ENCODE results near the gene S100B. TPM values are rescaled to one million over a fixed set of nuclear protein-coding genes. Genes with fewer than 3 reads are reported as not detected.

Gene S100B
- total and polyA plus RNA-seq, 2 donors (not counting 3 experiments of a cell fraction or from before 2014, with no cell fraction given): not detected

DNA sequence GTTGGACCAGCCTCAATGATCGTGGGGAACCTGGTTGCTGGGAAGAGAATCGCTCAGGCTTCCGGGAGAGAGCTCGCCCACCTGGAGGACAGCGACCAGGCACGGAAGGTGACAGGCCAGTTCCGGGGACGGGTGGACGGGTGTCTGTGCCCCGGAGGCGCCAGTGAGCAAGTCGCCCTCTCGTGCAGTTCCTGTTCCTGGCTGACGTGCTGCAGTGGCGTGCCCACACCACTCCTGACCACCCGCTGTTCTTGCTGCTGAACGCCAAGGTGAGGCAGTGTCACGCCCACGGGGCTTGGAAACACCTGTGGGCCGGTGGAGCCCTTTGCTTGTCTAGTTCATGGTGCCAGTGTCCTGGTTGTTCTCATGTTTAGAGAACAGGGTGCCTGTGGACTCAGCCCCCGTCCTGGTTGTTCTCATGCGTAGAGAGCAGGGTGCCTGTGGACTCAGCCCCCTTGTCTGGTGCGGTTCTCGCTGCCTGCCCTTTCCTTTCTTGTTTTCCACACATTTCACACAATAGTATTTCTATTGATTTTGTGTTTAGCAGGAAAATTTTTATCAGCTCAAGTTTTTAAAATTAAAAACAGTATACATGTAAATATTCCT lies 53.1 kb downstream of the S100B start:
- Histone ChIP-seq H3K36me3 (ENCODE audit: control insufficient read depth in 2 of 2, extremely low read depth in 1 of 2, insufficient read depth in 2 of 2, low read length in 2 of 2) (peaks cover 16 to 37% of the 10 kb centered on the region in 2 experiments), H2AFZ (ENCODE audit: low read depth, low read length) (no peak overlapping the region), H4K20me1 (replicated peaks; ENCODE audit: control insufficient read depth, extremely low read depth, insufficient read depth, low read length) (no peaks in the 10 kb centered on the region), H3K4me2 (ENCODE audit: insufficient read depth, low read length) (no peak overlapping the region), H3K79me2 (ENCODE audit: control insufficient read depth, insufficient read depth, low read length) (no peaks in the 10 kb centered on the region), H3K27me3 (ENCODE audit: control insufficient read depth in 2 of 2, insufficient read depth in 2 of 2, low read length in 2 of 2) (no peaks in the 10 kb centered on the region), H3K4me3 (replicated peaks in 1 of 3; ENCODE audit: insufficient read depth in 1 of 3, low read depth in 1 of 3, low read length in 3 of 3) (no peak overlapping the region), H3K9ac (replicated peaks; ENCODE audit: extremely low read depth, insufficient read depth, low read length) (no peak overlapping the region), H3K9me1 (replicated peaks; ENCODE audit: control insufficient read depth, extremely low read depth, insufficient read depth, low read length) (no peaks in the 10 kb centered on the region), H3K27ac (ENCODE audit: insufficient read depth, low read depth, low read length) (no peak overlapping the region), H3K9me3 (replicated peaks; ENCODE audit: control insufficient read depth, insufficient read depth, low read length) (no peaks in the 10 kb centered on the region), H3K4me1 (ENCODE audit: control insufficient read depth, extremely low read depth, insufficient read depth, low read length) (no peaks in the 10 kb centered on the region)
- dilution Hi-C loops (cut with MboI; ENCODE audit: extremely low pct_ligation_motif_present, low sequenced_read_pairs): no loop called here
- ChIA-PET POLR2A (no interaction called here), CTCF (interaction anchor here (0.7 to 1.2 kb wide), 2 partner anchors 52 to 88 kb away, joined by 3 read pairs; no protein-coding TSS in a partner anchor)
- TF ChIP-seq EZH2 (IDR thresholded peaks at IDR 0.05; ENCODE audit: borderline replicate concordance, low read depth, low read length, severe bottlenecking) (no peak), POLR2A (IDR thresholded peaks at IDR 0.05; ENCODE audit: low read depth, low read length) (no peak), GATA2 (IDR thresholded peaks at IDR 0.05; ENCODE audit: insufficient read depth, insufficient read length, low read depth, low read length) (no peak), POLR2AphosphoS5 (IDR thresholded peaks at IDR 0.05; ENCODE audit: insufficient read depth, low read depth, low read length) (no peak), JUN (IDR thresholded peaks at IDR 0.05; ENCODE audit: borderline replicate concordance, insufficient read depth, insufficient read length, low read depth) (no peak), FOS (IDR thresholded peaks at IDR 0.05; ENCODE audit: borderline replicate concordance, insufficient read depth, low read length) (no peak), MYC (IDR thresholded peaks at IDR 0.05; ENCODE audit: low read depth, low read length) (no peak)
- TF ChIP-seq, protein P1, sequence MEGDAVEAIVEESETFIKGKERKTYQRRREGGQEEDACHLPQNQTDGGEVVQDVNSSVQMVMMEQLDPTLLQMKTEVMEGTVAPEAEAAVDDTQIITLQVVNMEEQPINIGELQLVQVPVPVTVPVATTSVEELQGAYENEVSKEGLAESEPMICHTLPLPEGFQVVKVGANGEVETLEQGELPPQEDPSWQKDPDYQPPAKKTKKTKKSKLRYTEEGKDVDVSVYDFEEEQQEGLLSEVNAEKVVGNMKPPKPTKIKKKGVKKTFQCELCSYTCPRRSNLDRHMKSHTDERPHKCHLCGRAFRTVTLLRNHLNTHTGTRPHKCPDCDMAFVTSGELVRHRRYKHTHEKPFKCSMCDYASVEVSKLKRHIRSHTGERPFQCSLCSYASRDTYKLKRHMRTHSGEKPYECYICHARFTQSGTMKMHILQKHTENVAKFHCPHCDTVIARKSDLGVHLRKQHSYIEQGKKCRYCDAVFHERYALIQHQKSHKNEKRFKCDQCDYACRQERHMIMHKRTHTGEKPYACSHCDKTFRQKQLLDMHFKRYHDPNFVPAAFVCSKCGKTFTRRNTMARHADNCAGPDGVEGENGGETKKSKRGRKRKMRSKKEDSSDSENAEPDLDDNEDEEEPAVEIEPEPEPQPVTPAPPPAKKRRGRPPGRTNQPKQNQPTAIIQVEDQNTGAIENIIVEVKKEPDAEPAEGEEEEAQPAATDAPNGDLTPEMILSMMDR (IDR thresholded peaks at IDR 0.05; ENCODE audit: extremely low read depth in 1 of 2, insufficient read depth in 1 of 2, low read depth in 1 of 2, low read length in 2 of 2): no peak
- TF ChIP-seq, protein P2, sequence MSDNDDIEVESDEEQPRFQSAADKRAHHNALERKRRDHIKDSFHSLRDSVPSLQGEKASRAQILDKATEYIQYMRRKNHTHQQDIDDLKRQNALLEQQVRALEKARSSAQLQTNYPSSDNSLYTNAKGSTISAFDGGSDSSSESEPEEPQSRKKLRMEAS (IDR thresholded peaks at IDR 0.05; ENCODE audit: insufficient read depth, insufficient read length): no peak
- no peak for FAIRE-seq
- no TSS peak for BruUV-seq (replicated peaks)
- DNase-seq (ENCODE audit: low read depth, low spot score): no peak
- intact Hi-C loops (cut with micrococcal nuclease): no loop called here

Data from endothelial cell of umbilical vein (primary cell).